GM12892 (cell line): ENCODE results near the gene TNFRSF9. TPM values are rescaled to one million over a fixed set of nuclear protein-coding genes. Genes with fewer than 3 reads are reported as not detected.

ENCODE experiments used
- DNase-seq: peaks from one replicate; pipeline ENCODE4 v3.0.0; 2011; ENCODE audit not compliant: insufficient read length
- FAIRE-seq: peaks from 2 replicates; lab custom pipeline; 2011; peaks lifted over from hg19 to GRCh38; lab: Jason Lieb, UNC
- POLR2A ChIP-seq: IDR thresholded peaks from 2 replicates; pipeline ENCODE4 v1.6.1; 2011; ENCODE audit warnings: low read depth, low read length, control low read depth
- POLR2AphosphoS5 ChIP-seq: IDR thresholded peaks from 2 replicates; pipeline ENCODE4 v1.6.1; 2011; ENCODE audit warnings: low read depth, low read length, control low read depth
- TAF1 ChIP-seq: IDR thresholded peaks from 2 replicates; pipeline ENCODE4 v1.6.1; 2011; ENCODE audit warnings: low read depth, mild to moderate bottlenecking, control low read depth, low read length, borderline replicate concordance
- polyA plus RNA-seq: library from polyadenylated mRNA; unstranded; fragments of >200 nt; gene quantifications from one replicate; pipeline ENCODE4 v1.2.1, GENCODE V29; 2012; ENCODE audit warnings: missing spikeins, inconsistent platforms; ENCODE audit not compliant: missing spikeins

TNFRSF9 gene
- polyA plus RNA-seq = 1.5 TPM

GRCh38 chr1:7940745-7941436, at the start of gene TNFRSF9:
Gene TNFRSF9, minus strand, starts transcription at chr1:7940839. Its CDS starts 845 bp downstream, at chr1:7939994.
- FAIRE-seq (no peak), DNase-seq (no peak)
- TF ChIP-seq POLR2AphosphoS5 = no peak

- DNase-seq (no peak), FAIRE-seq (no peak)
- no peak for TF ChIP-seq POLR2A
- no peak for TF ChIP-seq TAF1
- TF ChIP-seq POLR2AphosphoS5 = no peak
Observed at GRCh38 chr1:7989762-7990428, 49.3 kb upstream of the TNFRSF9 start.

DNA sequence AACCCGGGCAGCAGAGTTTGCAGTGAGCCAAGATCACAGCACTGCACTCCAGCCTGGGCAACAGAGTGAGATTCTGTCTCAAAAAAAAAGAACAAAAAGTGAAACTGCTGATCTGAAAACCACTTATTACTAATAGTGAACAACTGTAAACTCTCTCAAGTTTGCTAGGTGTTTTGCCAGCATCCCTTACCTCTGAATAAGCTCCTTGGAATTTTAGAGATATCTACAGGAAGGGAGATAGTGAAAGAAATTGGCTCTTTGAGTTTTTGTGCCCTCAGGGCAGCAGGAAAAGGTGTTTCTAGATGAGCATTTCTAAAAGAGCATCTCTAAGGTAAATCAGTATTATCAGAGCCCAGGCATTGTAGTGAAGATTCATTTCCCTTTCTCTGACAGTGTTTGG, 47.9 kb upstream of the TNFRSF9 start:
- FAIRE-seq (no peak), DNase-seq (no peak)

DNA sequence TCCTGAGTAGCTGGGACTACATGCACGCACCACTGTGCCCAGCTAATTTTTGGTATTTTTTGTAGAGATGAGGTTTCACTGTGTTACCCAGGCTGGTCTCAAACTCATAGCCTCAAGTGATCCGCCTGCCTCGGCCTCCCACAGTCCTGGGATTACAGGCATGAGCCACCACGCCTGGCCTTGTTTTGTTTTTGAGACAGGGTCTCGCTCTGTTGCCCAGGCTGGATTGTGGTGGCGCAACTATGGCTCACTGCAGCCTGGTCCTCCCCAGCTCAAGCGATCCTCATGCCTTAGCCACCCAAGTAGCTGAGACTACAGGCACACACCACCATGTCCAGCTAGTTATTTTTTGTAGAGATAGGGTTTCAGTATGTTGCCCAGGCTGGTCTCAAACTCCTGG, 46.9 kb upstream of the TNFRSF9 start:
- DNase-seq (no peak), FAIRE-seq (no peak)
- TF ChIP-seq TAF1 (no peak), POLR2A (no peak), POLR2AphosphoS5 (no peak)

More for the DNA sequence above, 47.9 kb upstream of the TNFRSF9 start:
- TF ChIP-seq TAF1 (no peak), POLR2A (no peak), POLR2AphosphoS5 (no peak)

DNA sequence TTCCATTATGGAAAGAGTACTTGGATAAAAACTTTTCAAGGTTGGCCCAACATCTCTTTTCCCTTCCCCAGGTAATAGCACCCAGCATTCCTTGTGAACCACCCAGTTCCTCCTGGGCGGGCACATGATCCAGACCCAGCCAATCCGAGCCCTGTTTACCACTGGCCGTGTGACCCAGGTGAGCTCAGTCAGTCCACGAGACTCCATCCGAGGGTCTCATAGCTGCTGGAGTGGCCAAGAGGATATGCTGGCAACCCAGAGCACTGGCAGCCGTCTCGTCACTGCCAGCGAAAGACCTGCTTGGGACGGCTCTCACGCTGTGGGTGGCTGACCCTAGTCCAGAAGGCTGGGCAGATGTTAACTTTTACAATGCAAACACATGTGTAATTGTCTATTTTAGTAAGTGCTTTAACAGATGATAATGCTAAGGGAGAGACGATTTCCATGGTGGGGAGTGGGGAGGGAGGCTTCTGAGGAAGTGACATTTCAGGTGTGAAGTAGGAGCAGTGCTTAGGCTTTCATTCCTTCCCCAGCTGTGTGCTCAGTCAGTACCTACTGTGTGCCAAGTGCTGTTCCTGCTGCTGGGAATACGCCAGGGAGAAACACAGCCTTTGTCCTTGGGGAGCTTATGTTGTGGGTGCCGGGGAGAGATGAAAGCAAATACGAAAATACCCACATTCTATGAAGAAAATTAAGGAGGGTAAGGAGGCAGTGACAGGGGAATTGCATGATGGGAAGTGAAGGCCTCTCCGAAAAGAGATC, 45.4 kb upstream of the TNFRSF9 start:
- no peak for FAIRE-seq
- TF ChIP-seq TAF1 (no peak), POLR2AphosphoS5 (no peak), POLR2A (no peak)
- DNase-seq = no peak

DNA sequence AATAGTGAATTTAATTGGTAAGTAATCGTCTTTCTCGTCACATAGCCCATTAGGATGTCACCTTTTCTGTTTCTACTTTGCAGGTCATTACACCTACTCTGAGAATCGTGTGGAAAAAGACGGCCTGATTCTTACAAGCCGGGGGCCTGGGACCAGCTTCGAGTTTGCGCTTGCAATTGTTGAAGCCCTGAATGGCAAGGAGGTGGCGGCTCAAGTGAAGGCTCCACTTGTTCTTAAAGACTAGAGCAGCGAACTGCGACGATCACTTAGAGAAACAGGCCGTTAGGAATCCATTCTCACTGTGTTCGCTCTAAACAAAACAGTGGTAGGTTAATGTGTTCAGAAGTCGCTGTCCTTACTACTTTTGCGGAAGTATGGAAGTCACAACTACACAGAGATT, 44.2 kb upstream of the TNFRSF9 start:
- no peak for TF ChIP-seq POLR2A
- no peak for TF ChIP-seq POLR2AphosphoS5
- no peak for TF ChIP-seq TAF1
- FAIRE-seq (no peak), DNase-seq (no peak)

DNA sequence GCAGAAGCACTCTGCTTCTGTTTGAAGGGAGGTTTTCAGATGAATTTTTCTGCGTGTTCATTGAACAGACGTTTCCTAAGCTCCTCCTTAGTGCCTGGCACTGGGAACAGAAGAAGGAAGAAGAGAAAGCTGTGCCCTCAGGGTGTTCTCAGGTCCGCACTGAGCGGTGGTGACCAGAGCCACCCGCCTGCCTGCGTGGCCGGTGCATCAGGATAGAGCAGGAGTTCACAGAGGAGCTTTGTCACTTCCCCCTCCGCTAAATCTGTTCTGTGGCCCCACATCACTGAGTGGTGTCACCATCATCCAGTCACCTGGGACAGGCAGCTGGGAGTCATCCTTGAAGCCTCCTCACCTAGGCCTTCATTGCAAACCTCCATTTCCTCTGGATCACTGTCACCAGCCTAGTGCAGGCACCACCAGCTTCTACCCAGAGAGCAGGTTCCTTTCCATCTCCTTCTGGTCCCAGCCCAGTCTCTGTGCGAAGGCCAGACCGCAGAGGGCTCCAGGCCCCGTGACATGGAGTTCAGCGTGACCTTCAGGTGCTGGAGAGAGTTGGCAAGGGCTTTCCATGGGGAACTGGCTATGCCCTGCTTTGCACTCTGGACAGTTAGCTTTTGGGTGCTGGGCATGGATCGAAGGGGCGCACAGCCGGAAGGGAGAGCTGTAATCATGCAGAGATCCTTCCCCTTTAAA, 42.6 kb upstream of the TNFRSF9 start:
- TF ChIP-seq TAF1 (no peak), POLR2AphosphoS5 (no peak), POLR2A (no peak)
- FAIRE-seq = no peak
- DNase-seq = no peak

- no peak for DNase-seq
- no peak for FAIRE-seq
- TF ChIP-seq TAF1 = no peak
Observed at GRCh38 chr1:7980984-7981383, 40.3 kb upstream of the TNFRSF9 start.

DNA sequence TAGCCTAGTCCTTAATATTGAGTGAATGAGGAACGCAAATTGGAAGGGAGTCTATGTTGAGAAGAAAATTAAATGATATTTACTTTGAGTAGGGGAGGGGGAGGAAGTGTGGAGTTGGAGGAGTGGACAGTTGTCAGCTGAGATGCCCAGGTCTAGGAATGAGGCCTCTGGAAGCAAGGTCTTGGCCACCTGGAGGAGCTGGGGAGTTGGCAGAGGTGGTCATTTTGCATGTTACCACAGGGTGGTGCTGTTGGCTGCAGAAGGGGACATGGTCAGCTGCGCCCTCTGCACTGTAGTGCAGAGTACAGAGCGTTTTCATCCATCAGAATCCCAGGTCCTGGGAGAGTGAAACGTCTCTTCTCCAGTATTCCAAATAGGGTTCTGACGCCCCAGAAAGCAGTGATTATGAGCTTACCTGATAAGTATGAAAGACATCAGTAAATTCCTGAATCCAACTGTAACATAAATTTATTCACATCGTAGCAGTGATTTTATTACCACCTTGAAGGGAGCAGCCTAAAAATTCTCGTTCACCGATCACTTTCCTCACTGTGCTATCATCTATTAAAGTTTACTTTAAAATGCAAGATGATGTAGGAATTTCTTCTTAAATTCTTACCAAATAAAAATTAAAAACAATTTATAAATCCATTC, 34.7 kb upstream of the TNFRSF9 start:
- FAIRE-seq (peak; percentile 51), DNase-seq (peak; percentile 37)
- no peak for TF ChIP-seq POLR2AphosphoS5
- no peak for TF ChIP-seq TAF1
- TF ChIP-seq POLR2A = no peak

DNA sequence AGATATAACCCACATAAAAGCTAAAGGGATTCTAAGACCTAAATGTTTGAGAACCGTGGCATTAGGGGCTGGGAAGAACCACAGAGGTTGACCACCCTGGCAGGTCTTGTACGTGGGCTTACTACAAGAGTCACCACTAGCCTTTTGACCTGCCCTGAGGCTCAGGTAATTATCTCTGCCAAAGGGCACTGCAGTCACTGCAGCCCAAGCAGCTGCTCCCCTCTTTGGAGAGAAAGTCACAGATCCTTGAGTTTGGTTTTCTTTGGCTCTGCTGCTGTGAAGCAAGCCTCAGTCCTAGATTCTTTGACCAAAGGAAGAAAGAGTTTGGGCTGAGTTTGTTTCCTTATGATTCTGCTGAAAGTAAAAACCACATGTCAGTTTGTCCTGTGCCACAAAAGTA, 32.4 kb upstream of the TNFRSF9 start:
- TF ChIP-seq TAF1 (no peak), POLR2A (no peak), POLR2AphosphoS5 (no peak)
- FAIRE-seq (no peak), DNase-seq (no peak)

- no peak for TF ChIP-seq TAF1
- DNase-seq (no peak), FAIRE-seq (no peak)
Observed at GRCh38 chr1:7972285-7972684, 31.6 kb upstream of the TNFRSF9 start.
